ENCODE data around the gene SLC25A17. TPM values are rescaled to one million over a fixed set of nuclear protein-coding genes. Genes with fewer than 3 reads are reported as not detected.
"Not testable (repeated sequence)": the region's sequence is repeated elsewhere in the genome, so short reads cannot be mapped to it uniquely, and the experiment has no call there.

The SLC25A17 gene
- total RNA-seq, 2 donors from 2014 or later: 5.5 to 7.2 TPM

DNA sequence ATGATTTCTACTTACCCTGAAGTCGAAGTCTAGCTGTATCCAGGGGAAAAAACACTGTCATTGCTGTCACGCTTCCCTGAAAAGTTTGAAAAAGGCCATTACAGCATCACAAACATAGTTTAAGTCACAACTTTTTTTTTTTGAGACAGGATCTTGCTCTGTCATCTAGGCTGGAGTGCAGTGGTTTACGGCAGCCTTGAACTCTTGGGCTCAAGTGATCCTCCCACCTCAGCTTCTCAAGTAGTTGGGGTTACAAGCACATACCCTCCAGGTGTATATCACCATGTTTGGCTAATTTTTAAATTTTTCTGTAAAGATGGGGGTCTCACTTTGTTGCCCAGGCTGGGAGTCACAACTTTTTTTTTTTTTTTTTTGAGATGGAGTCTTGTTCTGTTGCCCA, 20.1 kb downstream of the SLC25A17 start:
- H3K36me3 ChIP-seq: peaks cover 5% of the 10 kb centered on the region
- no peaks in the 10 kb centered on the region for H3K27me3 ChIP-seq
- H3K9me3 ChIP-seq: no peaks in the 10 kb centered on the region
- no peaks in the 10 kb centered on the region for H3K4me1 ChIP-seq
- H3K27ac ChIP-seq: no peak overlapping the region
- DNase-seq (ENCODE audit: low spot score): no peak
- H3K4me3 ChIP-seq: no peak overlapping the region
- TF ChIP-seq CTCF (IDR thresholded peaks at IDR 0.05): no peak

DNA sequence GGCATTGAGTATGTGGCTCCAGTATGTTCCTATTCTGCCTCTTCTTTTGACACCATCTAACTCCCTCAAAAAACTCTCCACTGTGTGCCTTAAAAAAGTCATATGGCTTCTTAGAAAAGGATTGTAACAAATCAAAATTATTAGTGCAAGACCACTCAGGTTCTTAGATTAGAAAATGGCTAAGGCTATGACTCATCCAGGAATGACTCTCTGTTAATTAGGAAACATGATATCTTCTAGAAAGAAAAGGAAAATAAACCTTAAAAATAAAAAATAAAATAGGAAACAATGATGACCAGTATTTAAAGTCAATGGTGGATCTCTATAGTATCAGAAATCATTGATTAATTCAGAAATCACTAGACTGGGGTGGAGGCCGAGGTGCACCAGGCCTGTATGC, 21.7 kb downstream of the SLC25A17 start:
- no peak for TF ChIP-seq CTCF (IDR thresholded peaks at IDR 0.05)
- DNase-seq (ENCODE audit: low spot score): no peak
- H3K27me3 ChIP-seq: no peaks in the 10 kb centered on the region
- no peaks in the 10 kb centered on the region for H3K9me3 ChIP-seq
- no peaks in the 10 kb centered on the region for H3K4me1 ChIP-seq
- no peak overlapping the region for H3K27ac ChIP-seq
- no peak overlapping the region for H3K4me3 ChIP-seq
- H3K36me3 ChIP-seq: peaks cover 5% of the 10 kb centered on the region

DNA sequence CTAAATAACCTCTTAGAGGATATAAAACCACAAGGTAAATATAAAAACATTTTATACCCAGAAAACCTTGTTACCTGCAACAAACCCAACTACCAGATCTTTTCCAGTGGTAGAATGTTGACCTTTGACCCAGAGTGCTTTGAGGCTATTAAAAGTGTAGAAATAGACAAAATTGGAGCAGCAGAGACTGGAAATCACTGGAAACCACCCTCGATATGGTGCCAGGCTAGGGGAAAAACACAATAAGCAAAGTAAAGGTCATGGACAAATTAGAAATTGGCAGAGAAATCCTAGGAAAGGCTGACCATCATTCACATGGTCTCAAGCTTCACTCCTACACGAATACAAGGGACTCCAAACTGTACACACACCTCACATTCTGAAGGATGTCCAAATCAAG, 26.7 kb downstream of the SLC25A17 start:
- Histone ChIP-seq H3K4me3 (no peak overlapping the region), H3K4me1 (no peaks in the 10 kb centered on the region), H3K27me3 (no peaks in the 10 kb centered on the region), H3K36me3 (peaks cover under 1% of the 10 kb centered on the region), H3K27ac (no peak overlapping the region), H3K9me3 (no peaks in the 10 kb centered on the region)
- TF ChIP-seq CTCF (IDR thresholded peaks at IDR 0.05): no peak
- DNase-seq (ENCODE audit: low spot score): no peak

- TF ChIP-seq CTCF (IDR thresholded peaks at IDR 0.05): no peak
- Histone ChIP-seq H3K9me3 (no peaks in the 10 kb centered on the region), H3K36me3 (no peaks in the 10 kb centered on the region), H3K27ac (no peak overlapping the region), H3K4me1 (no peaks in the 10 kb centered on the region), H3K27me3 (no peaks in the 10 kb centered on the region), H3K4me3 (no peak overlapping the region)
- no peak for DNase-seq (ENCODE audit: low spot score)
Observed at GRCh38 chr22:40791241-40791640, 27.9 kb downstream of the SLC25A17 start.

DNA sequence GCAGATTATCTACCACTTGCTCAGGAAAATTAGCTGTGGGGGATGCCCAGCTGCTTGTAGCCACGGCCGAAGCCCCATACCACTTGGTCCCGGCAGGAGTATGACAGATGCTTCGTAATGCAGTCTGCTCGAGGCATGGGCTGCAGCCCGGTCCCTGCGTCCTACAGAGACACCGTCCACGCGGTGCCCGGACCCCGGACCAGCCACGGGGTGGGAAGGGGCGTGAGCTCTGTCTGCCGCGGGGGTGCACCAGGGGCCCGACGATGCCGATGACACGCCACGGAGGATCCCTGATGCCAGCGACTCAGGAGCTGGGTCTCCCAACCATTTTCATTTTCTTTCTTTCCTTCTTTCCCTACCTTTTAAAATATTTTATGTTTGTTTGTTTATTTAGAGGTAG, 30.0 kb downstream of the SLC25A17 start:
- DNase-seq (ENCODE audit: low spot score): no peak
- H3K9me3 ChIP-seq: no peaks in the 10 kb centered on the region
- no peaks in the 10 kb centered on the region for H3K27me3 ChIP-seq
- TF ChIP-seq CTCF (IDR thresholded peaks at IDR 0.05): no peak
- H3K4me1 ChIP-seq: no peaks in the 10 kb centered on the region
- H3K27ac ChIP-seq: no peak overlapping the region
- H3K36me3 ChIP-seq: no peaks in the 10 kb centered on the region
- no peak overlapping the region for H3K4me3 ChIP-seq

DNA sequence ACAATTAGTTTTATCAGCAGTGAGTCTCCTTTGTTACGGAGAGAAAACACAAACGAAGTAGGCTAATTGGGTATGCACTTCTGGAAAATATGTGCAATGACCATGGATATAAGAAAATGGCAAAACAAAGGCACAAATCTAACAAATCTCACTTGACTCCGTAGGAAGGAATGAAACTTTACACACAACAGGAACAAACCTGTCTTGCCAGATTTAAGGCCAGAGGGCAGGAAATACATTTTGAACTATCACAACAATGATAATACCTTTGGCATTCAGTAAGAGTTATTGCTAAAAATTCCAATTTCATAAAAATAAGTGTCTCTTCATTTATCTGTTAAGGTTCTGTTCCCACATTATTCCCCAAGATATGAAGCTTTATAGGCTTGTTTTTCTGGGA, 36.6 kb downstream of the SLC25A17 start:
- no peak for TF ChIP-seq CTCF (IDR thresholded peaks at IDR 0.05)
- H3K9me3 ChIP-seq: no peaks in the 10 kb centered on the region
- H3K4me3 ChIP-seq: no peak overlapping the region
- no peak for DNase-seq (ENCODE audit: low spot score)
- no peaks in the 10 kb centered on the region for H3K4me1 ChIP-seq
- H3K27ac ChIP-seq: no peak overlapping the region
- no peaks in the 10 kb centered on the region for H3K27me3 ChIP-seq
- no peaks in the 10 kb centered on the region for H3K36me3 ChIP-seq

GRCh38 chr22:40781749-40782148, 37.4 kb downstream of the SLC25A17 start:
- H3K27ac ChIP-seq; H3K4me3 ChIP-seq; H3K4me1 ChIP-seq; H3K36me3 ChIP-seq; H3K27me3 ChIP-seq; DNase-seq (ENCODE audit: low spot score); H3K9me3 ChIP-seq: not testable (repeated sequence)

Measured in right atrium auricular region (tissue), 2 donors.